ENCODE data around the gene LEMD1.

GRCh38 chr1:205354259-205355074, 67.4 kb downstream of the LEMD1 start:
- TF ChIP-seq CTCF (IDR thresholded peaks at IDR 0.05 in 8 of 11, conservative IDR thresholded peaks at IDR 0.05 in 3 of 11) (peak; percentile 51 to 83 (median 73)), POLR2A (IDR thresholded peaks at IDR 0.05) (no peak)

Measured in spleen (tissue), 7 donors.